ENCODE measurements around the gene LRMDA. TPM values are rescaled to one million over a fixed set of nuclear protein-coding genes. Genes with fewer than 3 reads are reported as not detected.

Gene LRMDA
- total RNA-seq, 2 donors from 2014 or later, result 9.6 to 12.6 TPM

DNA sequence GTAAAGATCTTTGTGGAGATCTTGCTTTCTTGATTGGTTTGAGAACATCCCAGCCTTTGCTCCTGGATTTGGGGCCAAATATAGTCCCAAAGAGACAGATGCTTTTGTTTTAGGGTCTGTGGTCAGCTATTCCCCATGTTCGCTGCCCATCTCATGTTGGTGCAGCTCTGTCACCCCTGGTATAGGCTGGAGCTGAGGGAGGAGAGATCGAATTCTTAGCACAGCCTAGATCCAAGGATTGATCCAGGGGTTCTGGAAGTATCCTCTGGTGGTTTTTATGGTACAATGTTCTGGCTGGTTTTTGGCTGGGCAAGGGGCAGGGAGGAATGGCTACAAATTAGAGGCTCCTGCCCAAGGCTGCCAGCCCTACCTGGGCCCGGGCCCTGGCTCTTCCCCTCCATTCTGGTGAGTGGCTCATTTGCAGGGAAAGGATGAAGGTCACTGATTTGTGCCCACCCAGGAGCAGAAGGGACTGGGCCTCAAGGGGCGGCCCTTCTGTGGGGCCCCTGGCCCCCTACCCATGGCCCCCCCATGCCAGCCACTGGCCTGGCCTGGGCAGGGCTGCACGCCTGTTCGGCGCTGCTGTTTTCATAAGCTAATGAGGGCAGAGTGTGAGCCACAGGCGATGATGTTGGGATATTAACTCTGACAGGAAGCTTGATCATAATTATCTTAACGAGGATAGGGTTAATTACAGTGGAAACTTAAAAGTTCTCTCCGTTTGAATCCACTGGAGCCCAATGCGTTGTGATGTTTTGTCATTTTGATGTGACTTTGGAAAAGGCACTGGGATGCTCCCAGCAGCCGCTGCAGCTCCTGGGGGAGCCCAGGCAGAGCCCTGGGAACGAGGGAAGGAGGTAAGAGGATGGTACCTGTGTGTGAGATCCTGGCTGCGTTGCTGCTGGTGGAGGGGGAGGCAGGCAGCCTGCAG, 600.6 kb downstream of the LRMDA start:
- no peak for DNase-seq (ENCODE audit: low spot score)
- TF ChIP-seq, protein P1, sequence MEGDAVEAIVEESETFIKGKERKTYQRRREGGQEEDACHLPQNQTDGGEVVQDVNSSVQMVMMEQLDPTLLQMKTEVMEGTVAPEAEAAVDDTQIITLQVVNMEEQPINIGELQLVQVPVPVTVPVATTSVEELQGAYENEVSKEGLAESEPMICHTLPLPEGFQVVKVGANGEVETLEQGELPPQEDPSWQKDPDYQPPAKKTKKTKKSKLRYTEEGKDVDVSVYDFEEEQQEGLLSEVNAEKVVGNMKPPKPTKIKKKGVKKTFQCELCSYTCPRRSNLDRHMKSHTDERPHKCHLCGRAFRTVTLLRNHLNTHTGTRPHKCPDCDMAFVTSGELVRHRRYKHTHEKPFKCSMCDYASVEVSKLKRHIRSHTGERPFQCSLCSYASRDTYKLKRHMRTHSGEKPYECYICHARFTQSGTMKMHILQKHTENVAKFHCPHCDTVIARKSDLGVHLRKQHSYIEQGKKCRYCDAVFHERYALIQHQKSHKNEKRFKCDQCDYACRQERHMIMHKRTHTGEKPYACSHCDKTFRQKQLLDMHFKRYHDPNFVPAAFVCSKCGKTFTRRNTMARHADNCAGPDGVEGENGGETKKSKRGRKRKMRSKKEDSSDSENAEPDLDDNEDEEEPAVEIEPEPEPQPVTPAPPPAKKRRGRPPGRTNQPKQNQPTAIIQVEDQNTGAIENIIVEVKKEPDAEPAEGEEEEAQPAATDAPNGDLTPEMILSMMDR (IDR thresholded peaks at IDR 0.05), result no peak
- TF ChIP-seq POLR2A (IDR thresholded peaks at IDR 0.05), result no peak
- TF ChIP-seq POLR2AphosphoS5 (IDR thresholded peaks at IDR 0.05), result no peak
- intact Hi-C loops (cut with DNase I), result loop anchor here (10.0 kb wide), 1 partner anchor 367 kb away; no protein-coding TSS in a partner anchor
- Histone ChIP-seq H3K4me3 (no peak overlapping the region), H3K27ac (no peak overlapping the region), H3K36me3 (no peaks in the 10 kb centered on the region), H3K9me3 (no peaks in the 10 kb centered on the region), H3K4me1 (replicated peaks) (peaks cover 4% of the 10 kb centered on the region), H3K27me3 (replicated peaks; ENCODE audit: insufficient read depth) (no peaks in the 10 kb centered on the region)
- whole genome bisulfite sequencing, result 91% methylated on average over 14 of the region's 14 CpGs

DNA sequence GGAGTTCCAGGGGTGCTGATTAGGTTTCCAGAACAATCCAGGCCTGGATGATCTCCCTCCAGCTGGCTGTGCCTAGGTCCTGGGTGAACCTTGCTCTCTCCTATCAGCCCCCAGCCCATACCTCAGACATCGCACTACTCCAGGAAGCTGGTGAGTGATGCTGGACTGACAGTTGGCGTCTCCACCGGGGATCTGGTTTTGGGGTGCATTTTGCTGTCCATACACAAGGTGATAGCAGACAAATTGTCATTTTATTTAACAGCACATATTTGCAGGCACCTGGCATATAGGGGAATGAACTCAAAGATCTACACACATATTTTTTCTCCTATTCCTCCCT, 601.2 kb downstream of the LRMDA start:
- H3K27ac ChIP-seq, result no peak overlapping the region
- H3K4me3 ChIP-seq, result no peak overlapping the region
- no peaks in the 10 kb centered on the region for H3K36me3 ChIP-seq
- TF ChIP-seq POLR2AphosphoS5 (IDR thresholded peaks at IDR 0.05) (no peak), POLR2A (IDR thresholded peaks at IDR 0.05) (no peak)
- TF ChIP-seq, protein P1 (IDR thresholded peaks at IDR 0.05), result no peak
- H3K9me3 ChIP-seq, result no peaks in the 10 kb centered on the region
- intact Hi-C loops (cut with DNase I), result loop anchor here (10.0 kb wide), 1 partner anchor 368 kb away; no protein-coding TSS in a partner anchor
- no peak for DNase-seq (ENCODE audit: low spot score)
- peaks cover 4% of the 10 kb centered on the region for H3K4me1 ChIP-seq (replicated peaks)
- H3K27me3 ChIP-seq (replicated peaks; ENCODE audit: insufficient read depth), result no peaks in the 10 kb centered on the region
- WGBS, result 100% methylated on average over 3 of the region's 3 CpGs

- TF ChIP-seq POLR2A (IDR thresholded peaks at IDR 0.05), result no peak
- peak; percentile 89 for TF ChIP-seq POLR2AphosphoS5 (IDR thresholded peaks at IDR 0.05)
- TF ChIP-seq, protein P1 (IDR thresholded peaks at IDR 0.05), result peak in 3 of 4 experiments; percentile 34 to 46 (median 45)
- H3K4me3 ChIP-seq, result no peak overlapping the region
- H3K9me3 ChIP-seq, result no peaks in the 10 kb centered on the region
- WGBS, result 15% methylated on average over 15 of the region's 15 CpGs
- H3K27me3 ChIP-seq (replicated peaks; ENCODE audit: insufficient read depth), result no peaks in the 10 kb centered on the region
- peak; percentile 83 for DNase-seq (ENCODE audit: low spot score)
- H3K27ac ChIP-seq, result peak overlapping the region; percentile 32 to 69
- intact Hi-C loops (cut with DNase I), result loop anchor here (10.0 kb wide), 1 partner anchor 369 kb away; no protein-coding TSS in a partner anchor
- no peaks in the 10 kb centered on the region for H3K36me3 ChIP-seq
- H3K4me1 ChIP-seq (replicated peaks), result peaks cover 4% of the 10 kb centered on the region
These were observed 602.2 kb downstream of the LRMDA start for GRCh38 chr10:76033457-76034196.

GRCh38 chr10:76034353-76035205, 603.2 kb downstream of the LRMDA start:
- Histone ChIP-seq H3K36me3 (no peaks in the 10 kb centered on the region), H3K27me3 (replicated peaks; ENCODE audit: insufficient read depth) (no peaks in the 10 kb centered on the region), H3K4me1 (replicated peaks) (peaks cover 4% of the 10 kb centered on the region), H3K9me3 (no peaks in the 10 kb centered on the region), H3K27ac (peak overlapping the region; percentile 32 to 69), H3K4me3 (no peak overlapping the region)
- intact Hi-C loops (cut with DNase I), result loop anchor here (5.0 to 10.0 kb wide), 3 partner anchors 53 to 370 kb away; no protein-coding TSS in a partner anchor
- TF ChIP-seq POLR2A (IDR thresholded peaks at IDR 0.05) (no peak), POLR2AphosphoS5 (IDR thresholded peaks at IDR 0.05) (no peak)
- TF ChIP-seq, protein P1 (IDR thresholded peaks at IDR 0.05), result no peak
- 48% methylated on average over 23 of the region's 23 CpGs for WGBS
- DNase-seq (ENCODE audit: low spot score), result no peak
